ENCODE measurements around the gene METTL5.

METTL5 gene

DNA sequence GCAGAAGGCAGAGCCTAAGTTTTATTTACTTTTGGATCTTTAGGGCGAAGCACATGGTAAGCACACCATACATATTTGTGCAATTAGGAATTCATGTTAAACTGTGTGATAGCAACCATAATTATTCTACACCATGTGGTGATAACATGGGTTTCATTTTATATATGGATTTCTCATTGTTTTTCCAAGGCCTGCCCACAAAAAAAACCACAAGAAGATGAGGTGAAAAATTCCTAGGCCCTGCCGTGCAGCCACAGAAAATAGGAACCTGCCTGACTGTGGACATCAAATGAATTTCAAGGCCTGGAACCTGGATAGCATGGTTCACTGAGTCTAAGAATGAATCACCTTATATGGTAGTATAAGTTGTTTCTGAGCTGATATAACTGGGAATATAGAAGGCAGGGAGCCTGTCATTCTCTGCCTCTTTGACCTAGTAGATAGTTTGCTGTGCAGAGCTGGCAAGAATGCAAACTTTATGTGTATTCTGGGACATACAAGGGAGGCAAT, 48.4 kb downstream of the METTL5 start:
- Histone ChIP-seq H3K4me1 (ENCODE audit: low read length) (no peaks in the 10 kb centered on the region), H3K27me3 (replicated peaks; ENCODE audit: insufficient read depth, low read length) (no peaks in the 10 kb centered on the region)
- TF ChIP-seq EZH2phosphoT487 (IDR thresholded peaks at IDR 0.05; ENCODE audit: low read length), result no peak
- TF ChIP-seq, protein P1, sequence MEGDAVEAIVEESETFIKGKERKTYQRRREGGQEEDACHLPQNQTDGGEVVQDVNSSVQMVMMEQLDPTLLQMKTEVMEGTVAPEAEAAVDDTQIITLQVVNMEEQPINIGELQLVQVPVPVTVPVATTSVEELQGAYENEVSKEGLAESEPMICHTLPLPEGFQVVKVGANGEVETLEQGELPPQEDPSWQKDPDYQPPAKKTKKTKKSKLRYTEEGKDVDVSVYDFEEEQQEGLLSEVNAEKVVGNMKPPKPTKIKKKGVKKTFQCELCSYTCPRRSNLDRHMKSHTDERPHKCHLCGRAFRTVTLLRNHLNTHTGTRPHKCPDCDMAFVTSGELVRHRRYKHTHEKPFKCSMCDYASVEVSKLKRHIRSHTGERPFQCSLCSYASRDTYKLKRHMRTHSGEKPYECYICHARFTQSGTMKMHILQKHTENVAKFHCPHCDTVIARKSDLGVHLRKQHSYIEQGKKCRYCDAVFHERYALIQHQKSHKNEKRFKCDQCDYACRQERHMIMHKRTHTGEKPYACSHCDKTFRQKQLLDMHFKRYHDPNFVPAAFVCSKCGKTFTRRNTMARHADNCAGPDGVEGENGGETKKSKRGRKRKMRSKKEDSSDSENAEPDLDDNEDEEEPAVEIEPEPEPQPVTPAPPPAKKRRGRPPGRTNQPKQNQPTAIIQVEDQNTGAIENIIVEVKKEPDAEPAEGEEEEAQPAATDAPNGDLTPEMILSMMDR (IDR thresholded peaks at IDR 0.05; ENCODE audit: low read length), result no peak
- no peak for TF ChIP-seq EZH2 (optimal IDR thresholded peaks at IDR 0.05; ENCODE audit: low read depth, low read length)

DNA sequence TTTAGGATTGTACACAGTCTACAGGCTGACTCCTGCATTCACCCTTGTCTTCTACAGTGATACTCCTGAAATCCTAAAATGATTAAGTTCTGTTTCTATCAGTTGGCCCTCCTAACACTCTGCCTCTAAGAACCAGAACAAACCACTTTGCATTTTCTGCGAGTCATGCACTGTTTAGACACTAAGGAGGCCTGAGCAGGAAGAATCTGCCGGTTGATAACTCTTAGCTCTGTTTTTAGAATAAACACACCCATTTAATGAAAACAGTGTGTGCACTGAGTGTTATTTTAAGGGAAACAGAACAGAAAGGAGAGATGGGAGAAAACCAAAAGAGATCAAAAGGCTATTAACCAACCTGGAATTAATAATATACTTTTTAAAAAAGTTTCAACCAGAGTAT, 48.9 kb downstream of the METTL5 start:
- Histone ChIP-seq H3K4me3 (ENCODE audit: low read length) (no peak overlapping the region), H3K9me2 (replicated peaks; ENCODE audit: insufficient read depth, low read length) (no peaks in the 10 kb centered on the region), H3K4me1 (ENCODE audit: low read length) (no peaks in the 10 kb centered on the region), H3K27ac (ENCODE audit: low read length) (no peak overlapping the region), H4K20me1 (ENCODE audit: insufficient read depth, low read length) (no peaks in the 10 kb centered on the region), H3K36me3 (replicated peaks; ENCODE audit: insufficient read depth, low read length) (no peaks in the 10 kb centered on the region), H3K9ac (ENCODE audit: low read length) (no peak overlapping the region), H3K27me3 (replicated peaks; ENCODE audit: insufficient read depth, low read length) (no peaks in the 10 kb centered on the region), H3K79me2 (ENCODE audit: low read length) (no peaks in the 10 kb centered on the region), H3K9me3 (replicated peaks; ENCODE audit: insufficient read depth, low read length) (no peaks in the 10 kb centered on the region), H3F3A (ENCODE audit: insufficient read depth, low read length) (no peaks in the 10 kb centered on the region), H3K4me2 (ENCODE audit: low read depth, low read length) (no peak overlapping the region), H2AFZ (ENCODE audit: low read length) (no peak overlapping the region)
- TF ChIP-seq, protein P1 (IDR thresholded peaks at IDR 0.05; ENCODE audit: low read length), result no peak
- TF ChIP-seq EZH2 (optimal IDR thresholded peaks at IDR 0.05; ENCODE audit: low read depth, low read length), result no peak
- no peak for TF ChIP-seq EZH2phosphoT487 (IDR thresholded peaks at IDR 0.05; ENCODE audit: low read length)
- DNase-seq, result no peak

More for the DNA sequence above, 48.4 kb downstream of the METTL5 start:
- Histone ChIP-seq H4K20me1 (ENCODE audit: insufficient read depth, low read length) (no peaks in the 10 kb centered on the region), H3K9ac (ENCODE audit: low read length) (no peak overlapping the region), H2AFZ (ENCODE audit: low read length) (no peak overlapping the region), H3K4me2 (ENCODE audit: low read depth, low read length) (no peak overlapping the region), H3K4me3 (ENCODE audit: low read length) (no peak overlapping the region), H3K9me3 (replicated peaks; ENCODE audit: insufficient read depth, low read length) (no peaks in the 10 kb centered on the region), H3K9me2 (replicated peaks; ENCODE audit: insufficient read depth, low read length) (no peaks in the 10 kb centered on the region), H3F3A (ENCODE audit: insufficient read depth, low read length) (no peaks in the 10 kb centered on the region), H3K79me2 (ENCODE audit: low read length) (no peaks in the 10 kb centered on the region), H3K27ac (ENCODE audit: low read length) (no peak overlapping the region), H3K36me3 (replicated peaks; ENCODE audit: insufficient read depth, low read length) (no peaks in the 10 kb centered on the region)
- DNase-seq, result no peak

DNA sequence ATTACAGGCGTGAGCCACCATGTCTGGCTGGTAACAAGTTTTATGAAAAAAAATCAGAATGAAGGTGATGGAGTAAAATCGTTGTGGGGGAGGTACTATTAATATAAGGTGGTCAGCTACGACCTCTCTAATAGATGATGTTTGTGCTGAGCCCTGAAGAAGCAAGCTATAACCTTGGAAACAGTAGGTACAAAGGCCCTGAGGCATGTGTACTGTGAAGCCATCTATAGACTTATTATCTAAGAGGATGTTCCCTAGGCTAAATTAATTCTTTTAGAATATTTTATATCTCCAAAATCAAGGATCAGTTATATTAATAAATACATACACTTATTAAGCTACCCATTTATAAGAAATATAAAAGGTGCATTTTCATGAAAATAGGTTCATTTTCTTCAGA, 49.4 kb downstream of the METTL5 start:
- Histone ChIP-seq H3K9ac (ENCODE audit: low read length) (no peak overlapping the region), H3K4me1 (ENCODE audit: low read length) (no peaks in the 10 kb centered on the region), H3K4me3 (ENCODE audit: low read length) (no peak overlapping the region), H3K9me2 (replicated peaks; ENCODE audit: insufficient read depth, low read length) (no peaks in the 10 kb centered on the region), H3K27me3 (replicated peaks; ENCODE audit: insufficient read depth, low read length) (no peaks in the 10 kb centered on the region), H2AFZ (ENCODE audit: low read length) (no peak overlapping the region), H3F3A (ENCODE audit: insufficient read depth, low read length) (no peaks in the 10 kb centered on the region), H4K20me1 (ENCODE audit: insufficient read depth, low read length) (no peaks in the 10 kb centered on the region), H3K79me2 (ENCODE audit: low read length) (no peaks in the 10 kb centered on the region), H3K27ac (ENCODE audit: low read length) (no peak overlapping the region), H3K36me3 (replicated peaks; ENCODE audit: insufficient read depth, low read length) (no peaks in the 10 kb centered on the region), H3K4me2 (ENCODE audit: low read depth, low read length) (no peak overlapping the region), H3K9me3 (replicated peaks; ENCODE audit: insufficient read depth, low read length) (no peaks in the 10 kb centered on the region)
- no peak for DNase-seq
- no peak for TF ChIP-seq EZH2 (optimal IDR thresholded peaks at IDR 0.05; ENCODE audit: low read depth, low read length)
- no peak for TF ChIP-seq EZH2phosphoT487 (IDR thresholded peaks at IDR 0.05; ENCODE audit: low read length)
- TF ChIP-seq, protein P1 (IDR thresholded peaks at IDR 0.05; ENCODE audit: low read length), result no peak
